H1 (cell line): ENCODE results near the gene SLC9A7. TPM values are rescaled to one million over a fixed set of nuclear protein-coding genes. Genes with fewer than 3 reads are reported as not detected.

Experiments used
- CTCF ChIA-PET: fragments of 300-600 bp; sonication (Branson Sonifier 250); formaldehyde crosslinking; loops from one replicate; lab custom pipeline; 2021; ENCODE audit not compliant: partially characterized antibody; lab: Charles Lee
- POLR2A ChIA-PET: fragments of 300-600 bp; sonication (Branson Sonifier 250); formaldehyde crosslinking; loops from one replicate; lab custom pipeline; 2021; ENCODE audit warnings: inconsistent platforms; ENCODE audit not compliant: partially characterized antibody; lab: Charles Lee
- DNase-seq, 2 experiments: peaks; one replicate each; pipeline versions ENCODE4 v3.0.0 to v3.0.0-alpha.2; 2010 to 2022; ENCODE audit warnings: low spot score in 2 of 2, low read depth in 1 of 2, mixed read lengths in 1 of 2
- FAIRE-seq: peaks from 2 replicates; lab custom pipeline; 2011; peaks lifted over from hg19 to GRCh38; lab: Jason Lieb, UNC
- H2AFZ ChIP-seq: 2 replicates; pipeline ENCODE4 v1.8.1; 2012; ENCODE audit warnings: low read length, inconsistent platforms
- H2AK5ac ChIP-seq: 2 replicates; pipeline ENCODE4 v1.6.1; 2013; ENCODE audit warnings: low read depth, low read length
- H2BK120ac ChIP-seq: replicated peaks from 2 replicates; pipeline ENCODE3; 2013; ENCODE audit warnings: low read depth, low read length, inconsistent platforms
- H2BK12ac ChIP-seq: 2 replicates; pipeline ENCODE4 v1.6.1; 2013; ENCODE audit warnings: low read depth, low read length
- H2BK15ac ChIP-seq: 2 replicates; pipeline ENCODE4 v1.6.1; 2013; ENCODE audit warnings: low read length
- H2BK20ac ChIP-seq: 2 replicates; pipeline ENCODE4 v1.6.1; 2013; ENCODE audit warnings: low read length
- H2BK5ac ChIP-seq: 2 replicates; pipeline ENCODE4 v1.6.1; 2013; ENCODE audit warnings: low read depth, low read length
- H3K14ac ChIP-seq: 2 replicates; pipeline ENCODE4 v1.6.1; 2013; ENCODE audit warnings: inconsistent platforms; ENCODE audit not compliant: insufficient read length
- H3K18ac ChIP-seq: 2 replicates; pipeline ENCODE4 v1.6.1; 2013; ENCODE audit warnings: low read length; ENCODE audit errors: extremely low read depth
- H3K23ac ChIP-seq: 2 replicates; pipeline ENCODE4 v1.6.1; 2013; ENCODE audit warnings: inconsistent platforms; ENCODE audit not compliant: insufficient read length
- H3K23me2 ChIP-seq: 2 replicates; pipeline ENCODE4 v1.6.1; 2013; ENCODE audit warnings: low read depth, low read length
- H3K27ac ChIP-seq: 2 replicates; pipeline ENCODE4 v1.6.1; 2011; ENCODE audit warnings: low read depth, low read length, inconsistent platforms
- H3K27me3 ChIP-seq, 4 experiments: replicated peaks in 1 of 4; 1 replicate in 1 of 4; 2 replicates in 3 of 4; pipeline versions ENCODE4 v1.6.1 to v1.8.1; 2011 to 2013; ENCODE audit warnings: low read length in 3 of 4, mild to moderate bottlenecking in 3 of 4, inconsistent platforms in 2 of 4, mixed read lengths in 2 of 4, moderate library complexity in 1 of 4; ENCODE audit not compliant: control insufficient read depth in 3 of 4, insufficient read depth in 3 of 4; ENCODE audit errors: extremely low read depth in 1 of 4
- H3K36me3 ChIP-seq, 4 experiments: 2 replicates each; pipeline versions ENCODE4 v1.6.1 to v1.8.1; 2011 to 2013; ENCODE audit warnings: mild to moderate bottlenecking in 4 of 4, low read length in 3 of 4, moderate library complexity in 2 of 4, control low read depth in 1 of 4, inconsistent platforms in 1 of 4; ENCODE audit not compliant: insufficient read depth in 4 of 4, control insufficient read depth in 2 of 4
- H3K4ac ChIP-seq: replicated peaks from 2 replicates; pipeline ENCODE3; 2013; ENCODE audit warnings: low read length, low read depth, mixed read lengths, inconsistent platforms; ENCODE audit not compliant: insufficient read length
- H3K4me1 ChIP-seq, 4 experiments: replicated peaks in 1 of 4; 1 replicate in 1 of 4; 2 replicates in 3 of 4; pipeline versions ENCODE4 v1.6.1 to v1.8.1; 2011 to 2013; ENCODE audit warnings: low read length in 3 of 4, inconsistent platforms in 2 of 4, mixed read lengths in 1 of 4; ENCODE audit not compliant: insufficient read depth in 4 of 4, control insufficient read depth in 3 of 4
- H3K4me2 ChIP-seq, 2 experiments: 2 replicates each; pipeline versions ENCODE4 v1.6.1 to v1.8.1; 2011 to 2013; ENCODE audit warnings: low read depth in 2 of 2, low read length in 2 of 2, control low read depth in 1 of 2, inconsistent platforms in 1 of 2, mild to moderate bottlenecking in 1 of 2; ENCODE audit not compliant: insufficient read depth in 1 of 2
- H3K4me3 ChIP-seq, 4 experiments: fragments of 200-600, 300-600 bp in 1 of 4; sonication (generic), shearing (Covaris generic), sonication (Bioruptor Twin) in 1 of 4; 2 replicates each; pipeline versions ENCODE4 v1.5.1 to v1.8.1; 2011 to 2016; ENCODE audit warnings: low read length in 4 of 4, low read depth in 3 of 4, control low read depth in 2 of 4, inconsistent platforms in 2 of 4, mild to moderate bottlenecking in 2 of 4, mixed read lengths in 1 of 4, moderate library complexity in 1 of 4; ENCODE audit not compliant: insufficient read depth in 2 of 4; ENCODE audit errors: extremely low read depth in 1 of 4
- H3K56ac ChIP-seq: replicated peaks from 2 replicates; pipeline ENCODE3; 2013; ENCODE audit warnings: low read depth, mild to moderate bottlenecking, mixed read lengths, low read length, inconsistent platforms; ENCODE audit not compliant: insufficient read length
- H3K79me1 ChIP-seq: 2 replicates; pipeline ENCODE4 v1.6.1; 2013; ENCODE audit warnings: low read depth, low read length, control low read depth
- H3K79me2 ChIP-seq, 2 experiments: 2 replicates each; pipeline versions ENCODE4 v1.6.1 to v1.8.1; 2012 to 2013; ENCODE audit warnings: low read length in 2 of 2, mild to moderate bottlenecking in 2 of 2, inconsistent platforms in 1 of 2; ENCODE audit not compliant: insufficient read depth in 2 of 2, control insufficient read depth in 1 of 2
- H3K9ac ChIP-seq, 4 experiments: replicated peaks in 1 of 4; 1 replicate in 1 of 4; 2 replicates in 3 of 4; pipeline versions ENCODE4 v1.6.1 to v1.8.1; 2011 to 2013; ENCODE audit warnings: low read depth in 3 of 4, low read length in 3 of 4, control low read depth in 2 of 4, mild to moderate bottlenecking in 2 of 4, moderate library complexity in 2 of 4, inconsistent platforms in 1 of 4; ENCODE audit errors: extremely low read depth in 1 of 4
- H3K9me3 ChIP-seq, 2 experiments: 2 replicates each; pipeline versions ENCODE4 v1.6.1 to v1.8.1; 2012 to 2013; ENCODE audit warnings: mild to moderate bottlenecking in 2 of 2, moderate library complexity in 2 of 2, control low read depth in 1 of 2, inconsistent platforms in 1 of 2, low read depth in 1 of 2, low read length in 1 of 2, mixed read lengths in 1 of 2; ENCODE audit not compliant: insufficient read depth in 2 of 2
- H4K20me1 ChIP-seq, 2 experiments: replicated peaks in 1 of 2; 2 replicates each; pipeline versions ENCODE3 to v1.8.1; 2011 to 2013; ENCODE audit warnings: inconsistent platforms in 2 of 2, low read length in 2 of 2, mild to moderate bottlenecking in 1 of 2; ENCODE audit not compliant: insufficient read depth in 2 of 2, control insufficient read depth in 1 of 2
- H4K5ac ChIP-seq: 2 replicates; pipeline ENCODE4 v1.6.1; 2013; ENCODE audit warnings: low read length, low read depth, mixed read lengths, inconsistent platforms; ENCODE audit not compliant: insufficient read length
- H4K8ac ChIP-seq: 2 replicates; pipeline ENCODE4 v1.8.0; 2013; ENCODE audit warnings: mild to moderate bottlenecking, moderate library complexity, low read length, inconsistent platforms; ENCODE audit not compliant: insufficient read depth; ENCODE audit errors: extremely low read depth
- H4K91ac ChIP-seq: replicated peaks from 2 replicates; pipeline ENCODE3; 2013; ENCODE audit warnings: low read length, mixed read lengths, inconsistent platforms; ENCODE audit not compliant: insufficient read length
- CBX5 ChIP-seq: fragments of 300-800, 300-1000 bp; sonication (generic); IDR thresholded peaks from 2 replicates; pipeline ENCODE4 v1.7.1; 2016; ENCODE audit warnings: antibody characterized with exemption, low read length, low read depth
- JUND ChIP-seq: IDR thresholded peaks from 2 replicates; pipeline ENCODE4 v1.6.1; 2011; ENCODE audit warnings: mild to moderate bottlenecking, improper control_type of control experiment, low read length
- KDM4A ChIP-seq: IDR thresholded peaks from one replicate; pipeline ENCODE4 v1.7.1; 2012; ENCODE audit warnings: low read depth, mild to moderate bottlenecking, moderate library complexity, low read length, inconsistent platforms; ENCODE audit not compliant: severe bottlenecking
- SRF ChIP-seq: IDR thresholded peaks from 2 replicates; pipeline ENCODE4 v1.6.1; 2011; ENCODE audit warnings: mild to moderate bottlenecking, low read depth, low read length, moderate library complexity
- TCF12 ChIP-seq: IDR thresholded peaks from 2 replicates; pipeline ENCODE4 v1.6.1; 2011; ENCODE audit warnings: low read depth, mild to moderate bottlenecking, low read length
- TEAD4 ChIP-seq: IDR thresholded peaks from 2 replicates; pipeline ENCODE4 v1.6.1; 2012; ENCODE audit warnings: low read depth, low read length, inconsistent platforms, mixed read lengths
- WGBS, 2 experiments: shearing (Covaris generic) in 1 of 2; methylation state at CpG; one replicate each; pipeline versions ENCODE4 v1.1.6 to v1.1.7; 2013 to 2015; ENCODE audit warnings: low lambda C conversion rate in 2 of 2, mixed read lengths in 2 of 2, inconsistent platforms in 1 of 2, low coverage in 1 of 2, missing lambda C conversion rate in 1 of 2; ENCODE audit not compliant: insufficient replicate concordance in 2 of 2, insufficient coverage in 1 of 2, insufficient read length in 1 of 2; ENCODE audit errors: extremely low coverage in 1 of 2, missing lambda C conversion rate in 1 of 2; 5-methylcytosine and 5-hydroxymethylcytosine counted together
- polyA plus RNA-seq, 7 experiments: library from polyadenylated mRNA; depleted of rRNA in 3 of 7; stranded (reverse) in 5 of 7; unstranded in 2 of 7; fragments of >200 nt in 5 of 7; fragments of 200-250 nt in 2 of 7; gene quantifications; 1 replicate in 5 of 7; 2 replicates in 1 of 7; 4 replicates in 1 of 7; pipeline versions ENCODE4 v1.2.1 to v1.2.3, GENCODE V29; 2011 to 2013; ENCODE audit warnings: missing spikeins in 2 of 7, mixed read lengths in 2 of 7
- total RNA-seq: library from RNA; stranded (reverse); fragmentation: NEBNext Ultra II Directional; extraction: Animal tissue kit (Norgen Biotek cat#: 25700); gene quantifications from 2 replicates; pipeline ENCODE4 v1.2.1, GENCODE V29; 2021
- TF ChIP-seq, protein P1 (sequence below), 3 experiments: IDR thresholded peaks; 1 replicate in 2 of 3; 2 replicates in 1 of 3; pipeline versions ENCODE4 v1.5.1 to v1.6.1; 2011; ENCODE audit warnings: low read length in 3 of 3, mild to moderate bottlenecking in 3 of 3, inconsistent platforms in 2 of 3, low read depth in 1 of 3, moderate library complexity in 1 of 3; ENCODE audit not compliant: insufficient read depth in 1 of 3; ENCODE audit errors: control extremely low read depth in 1 of 3

Gene SLC9A7
- total and polyA plus RNA-seq, 2 of the 8 experiments (the other 6 are each of a cell fraction or from before 2014, with no cell fraction given): 6.7 to 17.2 TPM

DNA sequence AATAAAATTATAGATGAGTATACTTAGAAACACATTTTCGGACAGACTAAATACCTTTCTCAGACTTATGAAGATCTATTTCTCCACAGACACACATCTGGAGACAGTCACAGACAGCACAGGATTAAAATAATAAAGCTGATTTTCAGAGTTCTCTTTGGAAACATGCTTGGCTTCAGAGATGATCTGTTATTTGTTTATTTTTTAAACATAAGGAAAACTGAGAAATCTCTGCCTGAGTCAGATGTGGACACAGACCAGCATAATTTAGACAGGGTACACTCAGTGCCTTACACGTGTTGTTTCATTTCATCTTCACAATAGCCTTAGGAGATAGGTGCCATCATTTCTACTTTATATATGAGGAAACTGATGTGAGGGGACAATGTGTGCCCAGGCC, 92.1 kb downstream of the SLC9A7 start:
- Histone ChIP-seq H2BK20ac (no peak overlapping the region), H3K36me3 (no peaks in the 10 kb centered on the region), H4K5ac (no peak overlapping the region), H2BK15ac (no peak overlapping the region), H3K9ac (no peak overlapping the region), H2BK120ac (no peak overlapping the region), H3K79me1 (no peaks in the 10 kb centered on the region), H3K14ac (no peak overlapping the region), H4K20me1 (no peaks in the 10 kb centered on the region), H2AFZ (no peak overlapping the region), H3K23me2 (no peaks in the 10 kb centered on the region), H3K4me2 (no peak overlapping the region), H3K79me2 (no peaks in the 10 kb centered on the region), H4K8ac (no peak overlapping the region), H4K91ac (no peak overlapping the region), H3K4me1 (no peaks in the 10 kb centered on the region)
- DNase-seq: no peak
- CTCF ChIA-PET: no interaction called here
- WGBS, 2 experiments: 82% methylated on average over 2 of the region's 2 CpGs; no CpG with 5 or more reads in 1 of the 2 experiments
- no peak for TF ChIP-seq JUND
- TF ChIP-seq, protein P1, sequence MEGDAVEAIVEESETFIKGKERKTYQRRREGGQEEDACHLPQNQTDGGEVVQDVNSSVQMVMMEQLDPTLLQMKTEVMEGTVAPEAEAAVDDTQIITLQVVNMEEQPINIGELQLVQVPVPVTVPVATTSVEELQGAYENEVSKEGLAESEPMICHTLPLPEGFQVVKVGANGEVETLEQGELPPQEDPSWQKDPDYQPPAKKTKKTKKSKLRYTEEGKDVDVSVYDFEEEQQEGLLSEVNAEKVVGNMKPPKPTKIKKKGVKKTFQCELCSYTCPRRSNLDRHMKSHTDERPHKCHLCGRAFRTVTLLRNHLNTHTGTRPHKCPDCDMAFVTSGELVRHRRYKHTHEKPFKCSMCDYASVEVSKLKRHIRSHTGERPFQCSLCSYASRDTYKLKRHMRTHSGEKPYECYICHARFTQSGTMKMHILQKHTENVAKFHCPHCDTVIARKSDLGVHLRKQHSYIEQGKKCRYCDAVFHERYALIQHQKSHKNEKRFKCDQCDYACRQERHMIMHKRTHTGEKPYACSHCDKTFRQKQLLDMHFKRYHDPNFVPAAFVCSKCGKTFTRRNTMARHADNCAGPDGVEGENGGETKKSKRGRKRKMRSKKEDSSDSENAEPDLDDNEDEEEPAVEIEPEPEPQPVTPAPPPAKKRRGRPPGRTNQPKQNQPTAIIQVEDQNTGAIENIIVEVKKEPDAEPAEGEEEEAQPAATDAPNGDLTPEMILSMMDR (IDR thresholded peaks at IDR 0.05; ENCODE audit: control extremely low read depth in 1 of 3, insufficient read depth in 1 of 3, low read depth in 1 of 3, low read length in 3 of 3): no peak
- TF ChIP-seq TCF12: no peak
- TF ChIP-seq SRF: no peak
- no peak for TF ChIP-seq CBX5
- no peak for TF ChIP-seq KDM4A
- no peak for TF ChIP-seq TEAD4
- TF ChIP-seq, all 59 proteins: peak for 0
- peak; percentile 58 for FAIRE-seq
- Histone ChIP-seq H3K23ac (no peak overlapping the region), H3K9me3 (no peaks in the 10 kb centered on the region), H2AK5ac (no peak overlapping the region), H3K56ac (no peak overlapping the region), H3K27ac (no peak overlapping the region), H3K27me3 (no peaks in the 10 kb centered on the region), H3K4me3 (no peak overlapping the region), H2BK12ac (no peak overlapping the region), H3K18ac (no peak overlapping the region), H2BK5ac (no peak overlapping the region), H3K4ac (no peak overlapping the region)
- POLR2A ChIA-PET: no interaction called here
